T47D (cell line): ENCODE measurements around the gene PIGU.

Experiments
- DNase-seq, 2 experiments: peaks; one replicate each; pipeline versions ENCODE4 v3.0.0 to v3.0.0-alpha.2; 2011 to 2012; ENCODE audit warnings: low read depth in 1 of 2, low spot score in 1 of 2
- JUND ChIP-seq: IDR thresholded peaks from 2 replicates; pipeline ENCODE4 v1.6.1; 2012; ENCODE audit warnings: low read depth
- in situ Hi-C: cut with HindIII; loops from 2 replicates; pipeline ENCODE4 v1.10.0; 2016; ENCODE audit warnings: low sequenced_read_pairs, low pct_unique_long_range_greater_than_20kb

PIGU gene

DNA sequence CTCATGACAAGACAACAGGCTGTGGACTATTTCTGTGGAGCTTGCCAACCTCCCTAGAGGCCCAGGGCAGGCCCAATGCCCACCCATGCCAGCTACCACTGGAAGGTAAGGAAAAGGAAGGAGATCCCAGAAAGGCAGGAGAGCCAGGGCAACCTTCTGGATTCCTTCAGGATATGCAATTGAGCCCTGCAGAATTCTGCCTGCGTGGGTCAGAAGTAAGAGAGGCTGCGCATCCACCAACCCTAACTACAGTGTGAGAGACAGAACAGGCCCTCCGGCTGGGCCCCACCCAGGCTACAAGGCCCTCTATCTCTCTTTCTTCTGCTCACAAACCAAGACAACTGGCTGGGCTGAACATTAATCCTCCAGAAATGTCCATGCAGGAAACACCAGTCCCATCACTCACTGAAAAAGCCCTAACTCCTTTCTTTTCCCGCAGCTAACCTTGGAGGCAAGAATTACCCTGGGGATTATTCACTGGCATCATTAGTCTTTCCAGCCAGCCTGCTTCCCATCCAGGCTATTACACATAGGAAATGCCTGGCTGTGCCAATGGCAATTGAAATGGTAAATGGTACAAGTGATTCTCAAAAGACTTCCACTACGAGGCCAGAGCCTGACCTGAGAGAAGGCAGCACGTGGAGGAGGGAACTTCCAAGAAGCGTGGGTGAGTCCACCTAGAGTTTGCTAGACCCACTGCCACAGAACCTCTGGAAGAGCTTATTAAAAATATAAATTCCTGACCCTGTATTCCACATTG, 103.2 kb downstream of the PIGU start:
- DNase-seq: no peak
- TF ChIP-seq JUND: no peak
- in situ Hi-C loops: no loop called here

DNA sequence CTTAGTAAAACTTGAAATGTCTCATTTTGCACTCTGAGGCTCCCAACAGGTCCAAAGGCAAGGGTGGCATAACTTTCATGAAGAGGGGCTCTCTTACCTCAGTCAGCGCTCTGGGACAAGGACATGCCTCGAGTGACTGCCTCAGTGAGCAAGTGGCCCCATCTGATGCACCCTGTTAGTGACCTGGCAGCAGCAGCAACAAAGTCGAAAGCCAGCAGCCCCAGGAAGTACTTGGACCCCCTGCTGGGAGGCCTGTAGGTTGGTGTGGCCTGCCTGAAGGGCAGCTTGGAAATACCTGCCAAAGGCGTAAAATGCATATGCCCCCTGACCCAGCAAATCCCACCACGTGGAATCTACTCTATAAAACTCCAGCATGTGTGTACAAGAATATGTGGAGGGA, 105.1 kb downstream of the PIGU start:
- DNase-seq: no peak
- in situ Hi-C loops: no loop called here
- no peak for TF ChIP-seq JUND

- TF ChIP-seq JUND: no peak
- in situ Hi-C loops: no loop called here
- DNase-seq: no peak
Observed at GRCh38 chr20:34570859-34571306, 106.0 kb downstream of the PIGU start.

GRCh38 chr20:34569598-34569997, 107.3 kb downstream of the PIGU start:
- DNase-seq: no peak
- in situ Hi-C loops: no loop called here
- TF ChIP-seq JUND: no peak

DNA sequence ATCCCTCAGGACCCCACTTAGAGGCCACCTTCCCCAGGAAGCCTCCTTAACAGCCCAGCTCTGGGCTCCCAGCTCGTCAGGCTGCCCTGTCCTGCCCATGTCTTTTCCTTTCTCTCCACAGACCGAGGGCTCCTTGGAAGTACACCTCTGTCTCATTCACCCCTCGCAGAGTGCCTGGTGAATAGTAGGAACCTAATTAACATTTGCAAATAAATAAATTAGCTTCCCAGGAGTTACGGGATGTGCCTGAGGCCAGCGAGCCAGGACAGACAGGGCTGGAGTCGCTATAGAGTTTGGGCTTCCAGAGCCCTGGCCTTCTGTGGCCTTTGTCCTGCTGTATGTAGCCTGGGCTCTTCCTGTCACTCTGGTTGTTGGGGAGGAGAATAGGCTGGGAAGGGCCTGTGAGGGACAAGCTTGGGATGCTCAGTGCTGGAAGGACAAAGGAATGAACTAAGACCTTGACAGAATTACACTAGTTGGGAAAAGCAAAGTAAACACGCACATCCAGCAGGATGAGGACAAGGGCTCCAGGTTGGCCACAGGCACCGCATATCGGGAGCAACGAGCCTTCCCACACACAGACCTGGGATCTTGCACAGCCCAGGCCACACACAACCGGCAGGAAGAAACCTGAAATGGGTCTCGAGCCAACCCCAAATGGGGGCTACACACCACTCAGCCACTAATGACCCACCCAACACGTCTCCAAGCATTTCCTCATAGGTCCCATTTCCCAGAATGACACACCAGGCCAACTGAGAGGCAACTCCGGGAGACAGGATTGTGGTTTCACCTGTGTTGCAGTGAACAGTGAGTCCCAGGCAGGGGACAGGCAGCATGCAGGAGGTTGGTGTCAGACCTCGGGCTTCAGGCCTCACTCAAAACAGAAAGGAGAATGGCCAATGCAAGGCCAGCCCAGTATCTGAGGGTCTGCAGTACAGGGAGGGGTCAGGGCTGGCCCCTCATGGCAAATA, 108.7 kb downstream of the PIGU start:
- no peak for DNase-seq
- TF ChIP-seq JUND: no peak
- in situ Hi-C loops: no loop called here

- TF ChIP-seq JUND: no peak
- in situ Hi-C loops: no loop called here
- no peak for DNase-seq
Observed at GRCh38 chr20:34566978-34567891, 109.7 kb downstream of the PIGU start.

- in situ Hi-C loops: no loop called here
- DNase-seq: no peak
- no peak for TF ChIP-seq JUND
Observed at GRCh38 chr20:34564833-34565232, 112.1 kb downstream of the PIGU start.

GRCh38 chr20:34562641-34563040, 114.3 kb downstream of the PIGU start:
- DNase-seq: no peak

GRCh38 chr20:34561661-34562060, 115.2 kb downstream of the PIGU start:
- in situ Hi-C loops: no loop called here
- no peak for DNase-seq
- no peak for TF ChIP-seq JUND

More at GRCh38 chr20:34562641-34563040, 114.3 kb downstream of the PIGU start:
- in situ Hi-C loops: no loop called here
- TF ChIP-seq JUND: no peak

DNA sequence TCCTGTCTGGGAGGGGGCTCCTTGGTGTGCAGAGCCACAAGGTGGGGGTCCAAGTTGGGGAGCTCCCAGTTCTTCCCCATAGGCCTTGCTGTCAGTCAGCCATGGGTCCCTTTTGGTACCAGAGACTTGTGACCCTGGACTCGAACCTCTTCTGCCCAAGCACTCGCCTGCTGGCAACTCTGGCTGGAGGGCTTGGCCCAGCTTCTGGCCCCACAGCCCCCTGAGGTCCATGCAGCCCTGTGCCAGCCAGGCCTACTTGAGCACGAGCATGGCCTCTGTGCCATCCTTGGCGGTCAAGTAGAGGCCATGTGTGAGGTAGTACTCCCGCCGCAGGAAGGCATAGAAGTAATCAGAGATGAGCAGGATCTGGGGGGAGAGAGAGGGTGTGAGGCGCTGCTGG, 116.3 kb downstream of the PIGU start:
- no peak for TF ChIP-seq JUND
- in situ Hi-C loops: no loop called here
- no peak for DNase-seq

DNA sequence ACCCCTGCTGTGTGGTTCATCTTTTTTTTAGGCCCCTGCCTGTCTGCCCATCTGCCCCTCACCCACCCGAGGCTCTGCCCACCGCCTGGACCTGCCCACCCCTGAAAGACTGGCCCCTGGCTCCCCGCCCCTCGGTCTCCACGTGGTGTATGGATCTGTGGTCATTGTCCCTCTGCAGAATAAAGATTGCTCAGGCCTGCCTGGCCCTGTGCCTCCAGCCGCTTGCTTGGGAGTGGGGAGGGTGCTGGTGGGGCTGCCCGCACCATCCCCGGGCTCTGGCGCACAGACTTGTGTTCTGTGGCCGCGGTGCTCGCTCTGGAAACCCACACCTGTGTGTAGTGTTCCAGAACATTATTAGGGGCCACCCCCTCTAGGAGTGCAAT, 116.8 kb downstream of the PIGU start:
- TF ChIP-seq JUND: no peak
- no peak for DNase-seq
- in situ Hi-C loops: no loop called here

GRCh38 chr20:34559311-34560140, 117.4 kb downstream of the PIGU start:
- no peak for TF ChIP-seq JUND
- in situ Hi-C loops: no loop called here
- DNase-seq: no peak
